HG02678 (cell line): ENCODE data around the gene MMP24.
"Not testable (repeated sequence)": the region's sequence is repeated elsewhere in the genome, so short reads cannot be mapped to it uniquely, and the experiment has no call there.

Experiments used
- ATAC-seq: cut with Tn5 transposase; IDR thresholded peaks from one replicate; pipeline ENCODE4 v1.9.1; 2021; ENCODE audit warnings: mild to moderate bottlenecking, moderate library complexity; ENCODE audit not compliant: unreplicated experiment

MMP24 gene

GRCh38 chr20:35252598-35252997 lies 26.1 kb downstream of the MMP24 start:
- not testable (repeated sequence) for ATAC-seq

DNA sequence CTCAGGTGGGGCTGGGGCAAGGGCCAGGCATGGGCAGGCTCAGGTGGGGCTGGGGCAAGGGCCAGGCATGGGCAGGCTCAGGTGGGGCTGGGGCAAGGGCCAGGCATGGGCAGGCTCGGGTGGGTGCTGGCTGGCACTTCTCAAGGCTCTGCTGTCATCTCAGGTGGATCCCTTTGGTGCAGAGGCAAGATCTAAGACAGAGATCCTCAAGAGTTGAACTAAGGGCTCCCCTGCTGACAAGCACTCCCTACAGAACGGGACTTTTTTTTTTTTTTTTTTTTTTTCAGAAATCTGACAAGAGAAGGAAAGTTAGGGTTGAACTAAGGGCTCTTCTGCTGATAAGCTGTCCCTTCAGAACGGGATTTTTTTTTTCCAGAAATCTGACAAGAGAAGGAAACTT lies 26.5 kb downstream of the MMP24 start:
- no peak for ATAC-seq

GRCh38 chr20:35254448-35254999 lies 28.0 kb downstream of the MMP24 start:
- ATAC-seq, result no peak

- no peak for ATAC-seq
Measured at GRCh38 chr20:35257175-35257909, 30.9 kb downstream of the MMP24 start.

- ATAC-seq, result no peak
Measured at GRCh38 chr20:35260426-35260825, 33.9 kb downstream of the MMP24 start.

DNA sequence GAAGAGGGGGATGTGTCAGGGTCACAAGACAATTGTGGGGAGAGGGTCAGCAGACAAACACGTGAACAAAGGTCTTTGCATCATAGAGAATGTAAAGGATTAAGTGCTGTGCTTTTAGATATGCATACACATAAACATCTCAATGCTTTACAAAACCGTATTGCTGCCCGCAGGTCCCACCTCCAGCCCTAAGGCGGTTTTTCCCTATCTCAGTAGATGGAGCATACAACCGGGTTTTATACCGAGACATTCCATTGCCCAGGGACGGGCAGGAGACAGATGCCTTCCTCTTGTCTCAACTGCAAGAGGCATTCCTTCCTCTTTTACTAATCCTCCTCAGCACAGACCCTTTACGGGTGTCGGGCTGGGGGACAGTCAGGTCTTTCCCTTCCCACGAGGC lies 35.8 kb downstream of the MMP24 start:
- not testable (repeated sequence) for ATAC-seq

DNA sequence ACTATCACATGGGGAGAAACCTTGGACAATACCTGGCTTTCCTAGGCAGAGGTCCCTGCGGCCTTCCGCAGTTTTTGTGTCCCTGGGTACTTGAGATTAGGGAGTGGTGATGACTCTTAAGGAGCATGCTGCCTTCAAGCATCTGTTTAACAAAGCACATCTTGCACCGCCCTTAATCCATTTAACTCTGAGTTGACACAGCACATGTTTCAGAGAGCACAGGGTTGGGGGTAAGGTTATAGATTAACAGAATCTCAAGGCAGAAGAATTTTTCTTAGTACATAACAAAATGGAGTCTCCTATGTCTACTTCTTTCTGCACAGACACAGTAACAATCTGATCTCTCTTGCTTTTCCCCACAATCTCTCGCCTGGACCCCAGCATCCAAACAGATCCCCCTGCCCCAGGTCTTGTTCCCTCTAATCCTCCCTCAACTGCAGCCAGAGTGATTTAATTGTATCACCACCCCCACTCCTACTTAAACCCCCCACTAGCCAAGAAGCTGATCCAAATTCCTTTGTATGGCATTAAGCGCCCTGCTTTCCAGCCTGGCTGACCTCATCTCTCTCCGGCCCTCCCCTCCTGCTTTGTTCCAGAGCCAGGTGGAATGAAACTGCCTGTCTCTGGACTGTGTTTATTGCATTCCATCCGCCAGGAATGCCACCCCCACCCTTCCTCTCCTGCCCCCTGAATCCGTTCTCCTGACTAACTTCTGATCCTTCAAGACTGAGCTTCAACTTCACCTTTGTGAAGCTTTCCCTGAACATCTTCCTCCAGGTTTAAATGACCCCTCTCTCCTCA lies 36.4 kb downstream of the MMP24 start:
- not testable (repeated sequence) for ATAC-seq

DNA sequence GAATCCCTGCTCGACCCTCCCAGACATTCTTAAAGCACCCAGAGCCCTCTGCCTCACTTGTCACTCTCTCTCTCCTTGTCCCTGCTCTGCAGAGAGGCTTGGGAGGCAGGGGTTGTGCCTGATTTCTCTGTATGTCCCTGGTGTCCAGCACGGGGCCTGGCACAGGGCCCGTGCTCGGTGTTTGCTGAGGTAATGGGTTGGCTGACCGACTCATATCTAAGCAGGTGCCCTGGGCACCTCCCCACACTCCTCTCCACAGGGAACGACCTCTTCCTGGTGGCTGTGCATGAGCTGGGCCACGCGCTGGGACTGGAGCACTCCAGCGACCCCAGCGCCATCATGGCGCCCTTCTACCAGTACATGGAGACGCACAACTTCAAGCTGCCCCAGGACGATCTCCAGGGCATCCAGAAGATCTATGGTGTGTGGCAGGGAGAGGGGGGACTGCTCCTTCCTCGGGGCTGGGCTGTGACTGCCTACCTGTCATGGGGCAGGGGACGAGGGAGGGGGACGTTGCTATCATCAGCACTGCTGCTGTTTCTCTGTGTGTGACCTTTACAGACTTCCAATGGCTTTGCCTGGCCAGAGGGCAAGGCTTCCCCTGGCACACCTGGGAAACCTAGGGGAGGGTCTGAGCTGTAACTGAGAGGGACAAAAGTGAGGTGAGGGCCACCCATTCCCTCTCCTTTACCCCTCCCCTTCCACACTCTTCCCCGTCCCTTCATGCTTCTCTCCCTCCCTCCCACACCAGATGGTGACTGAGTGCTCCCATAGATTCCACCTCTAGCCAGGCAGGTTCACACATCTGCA lies 37.2 kb downstream of the MMP24 start:
- ATAC-seq, result no peak

DNA sequence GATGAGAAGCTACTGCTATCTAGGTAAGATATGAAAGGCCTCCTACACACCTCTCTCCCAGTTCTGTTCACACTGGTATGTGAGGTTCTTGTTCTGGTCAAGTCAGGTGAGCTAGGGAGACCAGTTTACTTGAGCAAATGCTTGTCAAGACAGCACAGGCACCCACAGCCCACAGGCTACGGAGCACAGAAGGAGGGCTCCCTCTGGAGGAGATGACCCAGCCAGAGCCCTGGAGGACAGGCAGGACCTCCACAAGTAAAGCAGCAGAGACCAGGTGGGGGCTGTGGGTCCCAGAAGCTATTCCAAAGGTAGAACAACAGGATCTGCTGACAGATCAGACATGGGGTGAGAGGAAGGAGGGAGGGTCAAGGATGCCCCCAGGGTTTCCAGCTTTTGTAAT lies 38.3 kb downstream of the MMP24 start:
- no peak for ATAC-seq

DNA sequence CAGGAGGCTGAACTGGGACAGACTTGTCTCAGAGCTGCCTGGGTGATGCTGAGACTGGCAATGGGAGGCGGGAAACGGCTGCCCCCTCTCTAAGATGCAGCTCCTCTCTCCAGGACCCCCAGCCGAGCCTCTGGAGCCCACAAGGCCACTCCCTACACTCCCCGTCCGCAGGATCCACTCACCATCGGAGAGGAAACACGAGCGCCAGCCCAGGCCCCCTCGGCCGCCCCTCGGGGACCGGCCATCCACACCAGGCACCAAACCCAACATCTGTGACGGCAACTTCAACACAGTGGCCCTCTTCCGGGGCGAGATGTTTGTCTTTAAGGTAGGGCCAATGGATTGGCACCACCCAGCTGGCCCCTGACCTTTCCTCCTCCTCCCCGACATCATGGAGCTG lies 40.6 kb downstream of the MMP24 start:
- no peak for ATAC-seq

- no peak for ATAC-seq
Measured at GRCh38 chr20:35269055-35269781, 42.7 kb downstream of the MMP24 start.

DNA sequence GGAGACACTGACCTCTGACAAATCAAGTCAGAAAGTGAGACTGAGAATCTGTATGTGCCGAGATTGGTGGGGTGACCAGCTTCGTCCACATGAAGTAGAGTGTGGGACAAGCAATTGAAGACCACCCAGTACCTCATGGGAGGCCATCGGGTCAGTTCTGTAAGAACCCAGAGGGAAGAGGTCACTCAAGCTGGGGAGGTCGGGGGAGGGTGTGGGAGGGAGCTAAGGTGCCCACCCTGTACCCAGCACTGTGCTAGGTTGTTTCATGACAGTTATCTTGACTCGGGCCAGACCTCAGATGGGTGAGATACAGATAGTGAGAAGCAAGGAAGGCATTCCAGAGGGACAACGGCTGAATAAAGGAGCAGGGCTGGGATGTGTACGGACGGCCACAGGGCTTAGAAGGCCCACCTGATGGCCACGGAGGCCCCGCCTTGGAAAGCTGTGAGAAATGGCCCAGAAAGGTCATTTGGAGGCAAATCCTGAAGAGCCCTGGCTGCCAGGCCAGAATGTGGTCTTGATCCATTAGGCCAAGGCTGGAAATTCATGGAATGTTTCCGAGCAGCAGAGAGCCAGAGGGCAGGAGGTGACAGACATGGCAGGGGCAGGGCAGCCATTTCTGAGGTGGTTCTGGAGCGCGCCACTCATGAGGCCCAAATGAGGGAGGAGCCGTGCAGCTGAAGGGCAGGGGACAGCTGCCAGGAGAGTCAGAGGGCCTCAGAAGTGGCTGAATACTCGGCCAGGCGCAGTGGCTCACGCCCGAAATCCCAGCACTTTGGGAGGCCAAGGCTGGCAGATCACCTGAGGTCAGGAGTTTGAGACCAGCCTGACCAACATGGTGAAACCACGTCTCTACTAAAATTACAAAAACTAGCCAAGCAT lies 43.8 kb downstream of the MMP24 start:
- no peak for ATAC-seq

- ATAC-seq, result no peak
Measured at GRCh38 chr20:35271073-35271882, 44.8 kb downstream of the MMP24 start.

GRCh38 chr20:35271904-35272303 lies 45.4 kb downstream of the MMP24 start:
- no peak for ATAC-seq

DNA sequence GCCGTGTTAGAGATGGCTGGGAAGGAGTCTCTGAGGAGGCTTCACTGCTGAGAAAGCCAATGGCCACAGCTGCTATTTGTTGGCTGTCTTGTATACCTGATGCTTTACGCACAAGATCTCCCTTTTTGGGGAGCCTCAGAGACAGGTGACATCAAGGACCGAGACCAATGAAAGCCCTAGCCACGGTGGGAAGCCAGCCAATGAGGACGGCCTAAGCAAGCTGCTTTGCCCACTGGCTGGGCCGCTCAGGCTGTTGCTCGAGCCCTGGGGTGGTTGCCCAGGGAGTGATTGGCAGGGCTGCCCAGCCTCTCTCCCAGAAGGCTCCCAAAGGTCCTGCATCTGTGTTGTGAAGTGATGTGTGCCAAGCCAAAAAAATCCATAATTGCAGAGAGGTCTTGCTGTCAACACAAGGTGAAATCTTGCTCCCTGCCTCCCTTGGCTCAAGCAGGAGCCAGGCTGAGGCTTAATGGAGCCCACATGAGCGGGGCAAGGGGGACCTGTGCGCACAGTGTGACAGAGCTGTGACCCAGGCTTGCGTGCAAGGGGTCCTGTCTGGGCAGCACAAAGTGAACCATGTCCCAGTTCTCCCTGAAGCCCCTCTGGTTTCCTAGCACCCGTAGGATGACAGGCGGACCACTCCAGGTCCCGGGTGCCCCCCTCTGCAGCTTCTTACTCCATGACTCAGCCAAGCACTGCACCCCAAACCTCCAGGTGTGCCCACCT lies 47.1 kb downstream of the MMP24 start:
- ATAC-seq, result no peak

- no peak for ATAC-seq
Measured at GRCh38 chr20:35274172-35275092, 47.9 kb downstream of the MMP24 start.

GRCh38 chr20:35275741-35276251 lies 49.3 kb downstream of the MMP24 start:
- no peak for ATAC-seq
